ENCODE results near the gene KLK3. TPM values are rescaled to one million over a fixed set of nuclear protein-coding genes. Genes with fewer than 3 reads are reported as not detected.

KLK3 gene
- total and polyA plus RNA-seq, 2 of the 4 experiments (the other 2 are of a cell fraction), result not detected

DNA sequence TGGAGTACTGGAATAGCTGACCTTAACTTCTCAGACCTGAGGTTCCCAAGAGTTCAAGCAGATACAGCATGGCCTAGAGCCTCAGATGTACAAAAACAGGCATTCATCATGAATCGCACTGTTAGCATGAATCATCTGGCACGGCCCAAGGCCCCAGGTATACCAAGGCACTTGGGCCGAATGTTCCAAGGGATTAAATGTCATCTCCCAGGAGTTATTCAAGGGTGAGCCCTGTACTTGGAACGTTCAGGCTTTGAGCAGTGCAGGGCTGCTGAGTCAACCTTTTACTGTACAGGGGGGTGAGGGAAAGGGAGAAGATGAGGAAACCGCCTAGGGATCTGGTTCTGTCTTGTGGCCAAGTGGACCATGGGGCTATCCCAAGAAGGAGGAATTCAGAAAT lies 6.3 kb downstream of the KLK3 start:
- TF ChIP-seq RCOR1 (IDR thresholded peaks at IDR 0.05; ENCODE audit: insufficient replicate concordance, low read length), result no peak
- no peak for TF ChIP-seq MXI1 (IDR thresholded peaks at IDR 0.05; ENCODE audit: borderline replicate concordance, low read depth, low read length)
- TF ChIP-seq BHLHE40 (IDR thresholded peaks at IDR 0.05; ENCODE audit: low read depth, low read length), result no peak
- no peak for TF ChIP-seq CHD1 (IDR thresholded peaks at IDR 0.05; ENCODE audit: low read depth, low read length)
- TF ChIP-seq CTCF (conservative IDR thresholded peaks at IDR 0.05; ENCODE audit: low read depth, low read length), result no peak
- TF ChIP-seq, protein P1, sequence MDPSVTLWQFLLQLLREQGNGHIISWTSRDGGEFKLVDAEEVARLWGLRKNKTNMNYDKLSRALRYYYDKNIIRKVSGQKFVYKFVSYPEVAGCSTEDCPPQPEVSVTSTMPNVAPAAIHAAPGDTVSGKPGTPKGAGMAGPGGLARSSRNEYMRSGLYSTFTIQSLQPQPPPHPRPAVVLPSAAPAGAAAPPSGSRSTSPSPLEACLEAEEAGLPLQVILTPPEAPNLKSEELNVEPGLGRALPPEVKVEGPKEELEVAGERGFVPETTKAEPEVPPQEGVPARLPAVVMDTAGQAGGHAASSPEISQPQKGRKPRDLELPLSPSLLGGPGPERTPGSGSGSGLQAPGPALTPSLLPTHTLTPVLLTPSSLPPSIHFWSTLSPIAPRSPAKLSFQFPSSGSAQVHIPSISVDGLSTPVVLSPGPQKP (IDR thresholded peaks at IDR 0.05; ENCODE audit: borderline replicate concordance, low read depth, low read length), result no peak
- TF ChIP-seq CEBPB (IDR thresholded peaks at IDR 0.05; ENCODE audit: low read depth, low read length), result no peak
- no peak for TF ChIP-seq MAZ (IDR thresholded peaks at IDR 0.05; ENCODE audit: borderline replicate concordance, low read depth, low read length)
- TF ChIP-seq, protein P2, sequence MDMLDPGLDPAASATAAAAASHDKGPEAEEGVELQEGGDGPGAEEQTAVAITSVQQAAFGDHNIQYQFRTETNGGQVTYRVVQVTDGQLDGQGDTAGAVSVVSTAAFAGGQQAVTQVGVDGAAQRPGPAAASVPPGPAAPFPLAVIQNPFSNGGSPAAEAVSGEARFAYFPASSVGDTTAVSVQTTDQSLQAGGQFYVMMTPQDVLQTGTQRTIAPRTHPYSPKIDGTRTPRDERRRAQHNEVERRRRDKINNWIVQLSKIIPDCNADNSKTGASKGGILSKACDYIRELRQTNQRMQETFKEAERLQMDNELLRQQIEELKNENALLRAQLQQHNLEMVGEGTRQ (IDR thresholded peaks at IDR 0.05; ENCODE audit: low read depth, low read length), result no peak
- no peak for TF ChIP-seq SMC3 (IDR thresholded peaks at IDR 0.05; ENCODE audit: low read depth, low read length)
- no peak for TF ChIP-seq NFE2L2 (IDR thresholded peaks at IDR 0.05; ENCODE audit: low read depth, low read length)
- no peak for TF ChIP-seq RFX5 (IDR thresholded peaks at IDR 0.05; ENCODE audit: low read depth, low read length)
- TF ChIP-seq POLR2A (IDR thresholded peaks at IDR 0.05; ENCODE audit: low read depth, low read length), result no peak
- no peak for TF ChIP-seq RAD21 (IDR thresholded peaks at IDR 0.05; ENCODE audit: low read length)
- TF ChIP-seq MAFK (IDR thresholded peaks at IDR 0.05; ENCODE audit: low read depth, low read length), result no peak
- TF ChIP-seq FOS (IDR thresholded peaks at IDR 0.05; ENCODE audit: low read depth, low read length), result no peak
- dilution Hi-C loops (cut with HindIII; ENCODE audit: low sequenced_read_pairs, unreplicated experiment), result no loop called here

More for the DNA sequence above, 6.3 kb downstream of the KLK3 start:
- no TSS peak for BruUV-seq (replicated peaks)
- intact Hi-C loops (cut with micrococcal nuclease) (no loop called here), in situ Hi-C loops (cut with MboI; ENCODE audit: low sequenced_read_pairs) (no loop called here)
- H3K79me1 ChIP-seq (ENCODE audit: low read depth in 1 of 2, low read length in 2 of 2), result no peaks in the 10 kb centered on the region
- no peak overlapping the region for H2AFZ ChIP-seq (replicated peaks; ENCODE audit: low read length, poor library complexity)
- no peaks in the 10 kb centered on the region for H3K9me1 ChIP-seq (ENCODE audit: insufficient read depth, low read length)
- H2BK15ac ChIP-seq (ENCODE audit: low read depth, low read length), result no peak overlapping the region
- no peak overlapping the region for H3K18ac ChIP-seq (ENCODE audit: low read depth, low read length)
- H4K91ac ChIP-seq (ENCODE audit: insufficient read depth, low read depth, low read length), result no peak overlapping the region
- H3K4ac ChIP-seq (ENCODE audit: low read depth, low read length), result no peak overlapping the region
- ATAC-seq (ENCODE audit: low read depth), result no peak
- no peak overlapping the region for H2BK5ac ChIP-seq (ENCODE audit: low read depth, low read length, poor library complexity, severe bottlenecking)
- H3K27ac ChIP-seq (ENCODE audit: insufficient read depth, low read length), result no peak overlapping the region
- no peaks in the 10 kb centered on the region for H4K20me1 ChIP-seq (ENCODE audit: insufficient read depth, low read length)
- H2AK9ac ChIP-seq (replicated peaks; ENCODE audit: low read depth, low read length, poor library complexity), result no peak overlapping the region
- H2BK120ac ChIP-seq (ENCODE audit: low read depth, low read length), result no peak overlapping the region
- no peak overlapping the region for H4K5ac ChIP-seq (ENCODE audit: low read depth, low read length)
- no peak overlapping the region for H3K14ac ChIP-seq (replicated peaks; ENCODE audit: low read depth, low read length)
- no peak overlapping the region for H3K9ac ChIP-seq (ENCODE audit: low read depth, low read length)
- 0 out of 2 replicates have a peak, but pooled peaks cover 4% of the 10 kb centered on the region for H3K9me3 ChIP-seq (ENCODE audit: control insufficient read depth, insufficient read depth, low read length)
- H3K36me3 ChIP-seq (ENCODE audit: control insufficient read depth, insufficient read depth, low read length), result no peaks in the 10 kb centered on the region
- CTCF ChIA-PET, result no interaction called here
- POLR2A ChIA-PET (ENCODE audit: unreplicated experiment), result no interaction called here
- H3K4me2 ChIP-seq (ENCODE audit: low read depth, low read length), result no peak overlapping the region
- WGBS, 2 experiments (ENCODE audit: extremely low coverage in 2 of 2, insufficient read length in 1 of 2), result 43% methylated on average over 3 of the region's 5 CpGs; no CpG with 5 or more reads in 1 of the 2 experiments
- H3K23ac ChIP-seq (ENCODE audit: low read depth, low read length), result no peak overlapping the region
- no peak for DNase-seq
- H3K56ac ChIP-seq (ENCODE audit: extremely low read depth, insufficient read depth, low read length), result no peak overlapping the region
- no peak overlapping the region for H3K4me3 ChIP-seq (ENCODE audit: insufficient read depth, low read depth, low read length)
- H3K4me1 ChIP-seq (ENCODE audit: control insufficient read depth, insufficient read depth, low read length), result no peaks in the 10 kb centered on the region
- H3K27me3 ChIP-seq (ENCODE audit: control insufficient read depth, insufficient read depth, low read length), result peaks cover 4% of the 10 kb centered on the region; the same call in 1 of the 2 replicates
- no peak overlapping the region for H2AK5ac ChIP-seq (ENCODE audit: low read depth, low read length)
- H4K8ac ChIP-seq (ENCODE audit: low read depth in 2 of 2, low read length in 2 of 2), result no peak overlapping the region
- no peak overlapping the region for H2BK20ac ChIP-seq (ENCODE audit: low read depth, low read length)
